Right atrium auricular region (tissue), 2 donors: ENCODE results near the gene SUSD4. TPM values are rescaled to one million over a fixed set of nuclear protein-coding genes. Genes with fewer than 3 reads are reported as not detected.
A peak's percentile ranks its signal among the peaks of the same experiment; 100 is the strongest.

Source experiments
- DNase-seq: peaks from one replicate; pipeline ENCODE4 v3.0.0-alpha.2; 2019; ENCODE audit warnings: low spot score
- H3K27ac ChIP-seq, 2 donors: fragments of 200-600 bp; sonication (generic); 1 replicate in 1 of 2; 2 replicates in 1 of 2; pipeline ENCODE4 v1.5.1; 2016 to 2019
- H3K27me3 ChIP-seq, 2 donors: fragments of 200-600 bp; sonication (generic); one replicate each; pipeline versions ENCODE4 v1.5.1 to v1.6.0; 2017 to 2019
- H3K36me3 ChIP-seq: fragments of 200-600 bp; sonication (generic); one replicate; pipeline ENCODE4 v1.5.1; 2016
- H3K4me1 ChIP-seq, 2 donors: fragments of 200-600 bp; sonication (generic); one replicate each; pipeline versions ENCODE4 v1.5.1 to v1.6.0; 2017 to 2019
- H3K4me3 ChIP-seq, 2 donors: fragments of 200-600 bp; sonication (generic); 1 replicate in 1 of 2; 2 replicates in 1 of 2; pipeline ENCODE4 v1.5.1; 2017 to 2019; ENCODE audit warnings: mild to moderate bottlenecking in 1 of 2, moderate library complexity in 1 of 2
- H3K9me3 ChIP-seq, 2 donors: fragments of 200-600 bp; sonication (generic); one replicate each; pipeline ENCODE4 v1.5.1; 2019
- CTCF ChIP-seq, 2 donors: fragments of 200-600 bp; sonication (generic); IDR thresholded peaks; one replicate each; pipeline ENCODE4 v1.5.1; 2019; ENCODE audit warnings: antibody characterized with exemption in 2 of 2
- total RNA-seq, 2 donors: library from RNA; depleted of rRNA; stranded (reverse); fragments of >200 nt; gene quantifications; one replicate each; pipeline ENCODE4 v1.1.0, GENCODE V29; 2016

Gene SUSD4
- total RNA-seq, 2 donors from 2014 or later = 8.9 to 17.7 TPM

GRCh38 chr1:223394242-223394641 is 30.3 kb upstream of the SUSD4 start:
- DNase-seq = no peak
- H3K4me1 ChIP-seq = peaks cover 0 to 7% of the 10 kb centered on the region in 2 donors
- H3K9me3 ChIP-seq = no peaks in the 10 kb centered on the region
- no peak overlapping the region for H3K27ac ChIP-seq
- peaks cover 0 to 3% of the 10 kb centered on the region in 2 donors for H3K27me3 ChIP-seq
- no peak for TF ChIP-seq CTCF (IDR thresholded peaks at IDR 0.05)
- H3K36me3 ChIP-seq = no peaks in the 10 kb centered on the region
- no peak overlapping the region for H3K4me3 ChIP-seq

GRCh38 chr1:223393275-223394214 is 29.6 kb upstream of the SUSD4 start, which contains the start of gene CCDC185:
CCDC185 (plus strand) TSS chr1:223393415; CDS start chr1:223393476, 61 bp downstream.
- TF ChIP-seq CTCF (IDR thresholded peaks at IDR 0.05) = no peak
- Histone ChIP-seq H3K36me3 (no peaks in the 10 kb centered on the region), H3K4me1 (peaks cover 0 to 7% of the 10 kb centered on the region in 2 donors), H3K27ac (no peak within 1 kb of the TSS), H3K4me3 (peak within 1 kb of the TSS; percentile 25 to 48), H3K27me3 (peaks cover 0 to 3% of the 10 kb centered on the region in 2 donors), H3K9me3 (no peaks in the 10 kb centered on the region)
- no peak for DNase-seq

GRCh38 chr1:223390618-223391017 is 26.6 kb upstream of the SUSD4 start:
- Histone ChIP-seq H3K27me3 (peaks cover 0 to 3% of the 10 kb centered on the region in 2 donors), H3K4me3 (no peak overlapping the region)

GRCh38 chr1:223386013-223386412 is 22.0 kb upstream of the SUSD4 start:
- H3K27ac ChIP-seq = no peak overlapping the region
- no peaks in the 10 kb centered on the region for H3K9me3 ChIP-seq
- H3K4me1 ChIP-seq = no peaks in the 10 kb centered on the region
- H3K36me3 ChIP-seq = no peaks in the 10 kb centered on the region
- DNase-seq = no peak
- H3K4me3 ChIP-seq = no peak overlapping the region
- no peak for TF ChIP-seq CTCF (IDR thresholded peaks at IDR 0.05)
- no peaks in the 10 kb centered on the region for H3K27me3 ChIP-seq

More at GRCh38 chr1:223390618-223391017, 26.6 kb upstream of the SUSD4 start:
- Histone ChIP-seq H3K4me1 (peaks cover 0 to 7% of the 10 kb centered on the region in 2 donors), H3K36me3 (no peaks in the 10 kb centered on the region), H3K9me3 (no peaks in the 10 kb centered on the region), H3K27ac (no peak overlapping the region)
- no peak for DNase-seq
- no peak for TF ChIP-seq CTCF (IDR thresholded peaks at IDR 0.05)

GRCh38 chr1:223378754-223379153 is 14.8 kb upstream of the SUSD4 start:
- Histone ChIP-seq H3K27ac (no peak overlapping the region), H3K27me3 (no peaks in the 10 kb centered on the region), H3K36me3 (no peaks in the 10 kb centered on the region), H3K4me3 (no peak overlapping the region), H3K9me3 (peaks cover 0 to 10% of the 10 kb centered on the region in 2 donors), H3K4me1 (no peaks in the 10 kb centered on the region)
- TF ChIP-seq CTCF (IDR thresholded peaks at IDR 0.05) = no peak
- no peak for DNase-seq
